Neural cell (in vitro differentiated cells): Measurements from ENCODE around the gene CCDC89. TPM values are rescaled to one million over a fixed set of nuclear protein-coding genes. Genes with fewer than 3 reads are reported as not detected.

Experiments
- H2AFZ ChIP-seq: fragments of 200-600, 300-800 bp; sonication (generic), shearing (Covaris generic); 2 replicates; pipeline ENCODE4 v1.6.0; 2014; ENCODE audit warnings: low read depth, mild to moderate bottlenecking, antibody characterized with exemption, low read length, moderate library complexity
- H3F3A ChIP-seq: fragments of 200-600 bp; shearing (Covaris generic); 2 replicates; pipeline ENCODE4 v1.6.1; 2016; ENCODE audit warnings: mild to moderate bottlenecking, moderate library complexity, mixed read lengths, antibody characterized with exemption, low read length; ENCODE audit not compliant: insufficient read depth, poor library complexity, severe bottlenecking
- H3K27ac ChIP-seq: fragments of 200-600, 300-800 bp; sonication (generic), shearing (Covaris generic); 2 replicates; pipeline ENCODE4 v1.5.1; 2014; ENCODE audit warnings: mild to moderate bottlenecking, low read length, moderate library complexity
- H3K27me3 ChIP-seq: fragments of 300-800, 200-600 bp; sonication (generic), shearing (Covaris generic); 2 replicates; pipeline ENCODE4 v1.6.0; 2014; ENCODE audit warnings: mild to moderate bottlenecking, low read depth, low read length, moderate library complexity; ENCODE audit not compliant: insufficient read depth
- H3K36me3 ChIP-seq: fragments of 300-800, 200-600 bp; sonication (generic), shearing (Covaris generic); 2 replicates; pipeline ENCODE4 v1.5.1; 2014; ENCODE audit warnings: mild to moderate bottlenecking, antibody characterized with exemption, low read length, moderate library complexity; ENCODE audit not compliant: insufficient read depth
- H3K4me2 ChIP-seq: fragments of 300-800, 200-600 bp; sonication (generic), shearing (Covaris generic); 2 replicates; pipeline ENCODE4 v1.6.0; 2014; ENCODE audit warnings: mild to moderate bottlenecking, low read length
- H3K4me3 ChIP-seq: fragments of 300-800, 200-600 bp; sonication (generic), shearing (Covaris generic); 2 replicates; pipeline ENCODE4 v1.5.1; 2014; ENCODE audit warnings: mild to moderate bottlenecking, low read length, moderate library complexity
- H3K79me2 ChIP-seq: fragments of 200-600 bp; shearing (Covaris generic); replicated peaks from 2 replicates; pipeline ENCODE4 v1.6.0; 2014; ENCODE audit warnings: mild to moderate bottlenecking, low read length, moderate library complexity; ENCODE audit not compliant: insufficient read depth
- H3K9ac ChIP-seq: fragments of 300-800, 200-600 bp; sonication (generic), shearing (Covaris generic); 2 replicates; pipeline ENCODE4 v1.6.1; 2016; ENCODE audit warnings: mild to moderate bottlenecking, low read length, mixed read lengths
- H3K9me2 ChIP-seq: fragments of 200-600 bp; shearing (Covaris generic); 2 replicates; pipeline ENCODE4 v1.6.1; 2016; ENCODE audit warnings: mild to moderate bottlenecking, low read length, mixed read lengths; ENCODE audit not compliant: insufficient read depth
- H3K9me3 ChIP-seq: fragments of 200-600, 300-800 bp; sonication (generic), shearing (Covaris generic); 2 replicates; pipeline ENCODE4 v1.6.1; 2016; ENCODE audit warnings: mild to moderate bottlenecking, mixed run types, low read length, moderate library complexity, mixed read lengths
- H4K20me1 ChIP-seq: fragments of 200-600 bp; shearing (Covaris generic); 2 replicates; pipeline ENCODE4 v1.6.1; 2016; ENCODE audit warnings: mild to moderate bottlenecking, mixed run types; ENCODE audit not compliant: insufficient read depth
- CTCF ChIP-seq: fragments of 450-650 bp; IDR thresholded peaks from 2 replicates; pipeline ENCODE4 v1.5.1; 2014; ENCODE audit warnings: antibody characterized with exemption, mild to moderate bottlenecking, moderate library complexity; ENCODE audit not compliant: poor library complexity, severe bottlenecking
- EP300 ChIP-seq: fragments of 450-650 bp; conservative IDR thresholded peaks from 2 replicates; pipeline ENCODE4 v1.6.1; 2014; ENCODE audit warnings: antibody characterized with exemption, mild to moderate bottlenecking, moderate library complexity; ENCODE audit not compliant: poor library complexity, severe bottlenecking
- EZH2 ChIP-seq: fragments of 200-600, 300-800 bp; shearing (Covaris generic), sonication (generic); IDR thresholded peaks from 2 replicates; pipeline ENCODE4 v1.6.1; 2014; ENCODE audit warnings: antibody characterized with exemption, low read length, borderline replicate concordance, mild to moderate bottlenecking; ENCODE audit not compliant: insufficient read depth, poor library complexity, severe bottlenecking
- MXI1 ChIP-seq: fragments of 450-650 bp; conservative IDR thresholded peaks from 2 replicates; pipeline ENCODE4 v1.6.1; 2014; ENCODE audit warnings: antibody characterized with exemption, mild to moderate bottlenecking; ENCODE audit not compliant: poor library complexity, severe bottlenecking
- POLR2AphosphoS5 ChIP-seq: IDR thresholded peaks from 2 replicates; pipeline ENCODE4 v1.6.1; 2012
- RAD21 ChIP-seq: fragments of 450-650 bp; conservative IDR thresholded peaks from 2 replicates; pipeline ENCODE4 v1.6.1; 2014; ENCODE audit warnings: antibody characterized with exemption, mild to moderate bottlenecking, moderate library complexity
- SMC3 ChIP-seq: fragments of 450-650 bp; conservative IDR thresholded peaks from 2 replicates; pipeline ENCODE4 v1.6.1; 2014; ENCODE audit warnings: antibody characterized with exemption, mild to moderate bottlenecking, moderate library complexity; ENCODE audit not compliant: poor library complexity
- TAF1 ChIP-seq: IDR thresholded peaks from 2 replicates; pipeline ENCODE4 v1.6.1; 2012; ENCODE audit warnings: low read depth
- polyA plus RNA-seq: library from polyadenylated mRNA; depleted of rRNA; stranded (reverse); fragments of >200 nt; gene quantifications from 2 replicates; pipeline ENCODE4 v1.2.3, GENCODE V29; 2014
- TF ChIP-seq, protein P1 (sequence below): IDR thresholded peaks from 2 replicates; pipeline ENCODE4 v1.6.1; 2012; ENCODE audit warnings: borderline replicate concordance

The CCDC89 gene
- polyA plus RNA-seq, 1 donor from 2014 or later: not detected

DNA sequence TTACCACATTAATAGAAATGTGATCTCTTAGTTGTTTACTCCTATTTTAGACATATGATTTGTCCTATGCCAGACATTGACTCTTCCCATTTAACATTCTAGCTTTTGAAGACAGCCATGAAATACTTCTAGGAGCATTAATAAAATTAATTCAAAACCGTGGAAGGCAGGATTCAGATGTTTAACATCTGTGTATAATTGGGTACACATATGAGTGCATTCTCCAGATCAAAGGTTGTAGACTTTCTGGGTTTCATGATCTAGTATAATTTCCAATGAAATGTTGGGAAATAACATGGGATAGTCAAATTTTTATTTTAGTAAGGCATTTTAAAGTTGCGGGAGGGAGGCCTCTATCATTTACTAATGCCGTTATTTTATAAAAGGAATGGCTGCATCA, 35.2 kb upstream of the CCDC89 start:
- TF ChIP-seq RAD21 (no peak), POLR2AphosphoS5 (no peak), TAF1 (no peak), EZH2 (no peak), CTCF (no peak), SMC3 (no peak), EP300 (no peak), MXI1 (no peak)
- TF ChIP-seq, protein P1, sequence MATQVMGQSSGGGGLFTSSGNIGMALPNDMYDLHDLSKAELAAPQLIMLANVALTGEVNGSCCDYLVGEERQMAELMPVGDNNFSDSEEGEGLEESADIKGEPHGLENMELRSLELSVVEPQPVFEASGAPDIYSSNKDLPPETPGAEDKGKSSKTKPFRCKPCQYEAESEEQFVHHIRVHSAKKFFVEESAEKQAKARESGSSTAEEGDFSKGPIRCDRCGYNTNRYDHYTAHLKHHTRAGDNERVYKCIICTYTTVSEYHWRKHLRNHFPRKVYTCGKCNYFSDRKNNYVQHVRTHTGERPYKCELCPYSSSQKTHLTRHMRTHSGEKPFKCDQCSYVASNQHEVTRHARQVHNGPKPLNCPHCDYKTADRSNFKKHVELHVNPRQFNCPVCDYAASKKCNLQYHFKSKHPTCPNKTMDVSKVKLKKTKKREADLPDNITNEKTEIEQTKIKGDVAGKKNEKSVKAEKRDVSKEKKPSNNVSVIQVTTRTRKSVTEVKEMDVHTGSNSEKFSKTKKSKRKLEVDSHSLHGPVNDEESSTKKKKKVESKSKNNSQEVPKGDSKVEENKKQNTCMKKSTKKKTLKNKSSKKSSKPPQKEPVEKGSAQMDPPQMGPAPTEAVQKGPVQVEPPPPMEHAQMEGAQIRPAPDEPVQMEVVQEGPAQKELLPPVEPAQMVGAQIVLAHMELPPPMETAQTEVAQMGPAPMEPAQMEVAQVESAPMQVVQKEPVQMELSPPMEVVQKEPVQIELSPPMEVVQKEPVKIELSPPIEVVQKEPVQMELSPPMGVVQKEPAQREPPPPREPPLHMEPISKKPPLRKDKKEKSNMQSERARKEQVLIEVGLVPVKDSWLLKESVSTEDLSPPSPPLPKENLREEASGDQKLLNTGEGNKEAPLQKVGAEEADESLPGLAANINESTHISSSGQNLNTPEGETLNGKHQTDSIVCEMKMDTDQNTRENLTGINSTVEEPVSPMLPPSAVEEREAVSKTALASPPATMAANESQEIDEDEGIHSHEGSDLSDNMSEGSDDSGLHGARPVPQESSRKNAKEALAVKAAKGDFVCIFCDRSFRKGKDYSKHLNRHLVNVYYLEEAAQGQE: no peak
- no peak overlapping the region for H3K9ac ChIP-seq
- H3K79me2 ChIP-seq: no peaks in the 10 kb centered on the region
- no peaks in the 10 kb centered on the region for H3K27me3 ChIP-seq
- no peak overlapping the region for H3K4me3 ChIP-seq
- H2AFZ ChIP-seq: no peak overlapping the region
- H3F3A ChIP-seq: no peaks in the 10 kb centered on the region
- no peak overlapping the region for H3K27ac ChIP-seq
- H3K9me3 ChIP-seq: no peaks in the 10 kb centered on the region
- no peak overlapping the region for H3K4me2 ChIP-seq
- H4K20me1 ChIP-seq: no peaks in the 10 kb centered on the region
- no peaks in the 10 kb centered on the region for H3K9me2 ChIP-seq
- H3K36me3 ChIP-seq: no peaks in the 10 kb centered on the region

DNA sequence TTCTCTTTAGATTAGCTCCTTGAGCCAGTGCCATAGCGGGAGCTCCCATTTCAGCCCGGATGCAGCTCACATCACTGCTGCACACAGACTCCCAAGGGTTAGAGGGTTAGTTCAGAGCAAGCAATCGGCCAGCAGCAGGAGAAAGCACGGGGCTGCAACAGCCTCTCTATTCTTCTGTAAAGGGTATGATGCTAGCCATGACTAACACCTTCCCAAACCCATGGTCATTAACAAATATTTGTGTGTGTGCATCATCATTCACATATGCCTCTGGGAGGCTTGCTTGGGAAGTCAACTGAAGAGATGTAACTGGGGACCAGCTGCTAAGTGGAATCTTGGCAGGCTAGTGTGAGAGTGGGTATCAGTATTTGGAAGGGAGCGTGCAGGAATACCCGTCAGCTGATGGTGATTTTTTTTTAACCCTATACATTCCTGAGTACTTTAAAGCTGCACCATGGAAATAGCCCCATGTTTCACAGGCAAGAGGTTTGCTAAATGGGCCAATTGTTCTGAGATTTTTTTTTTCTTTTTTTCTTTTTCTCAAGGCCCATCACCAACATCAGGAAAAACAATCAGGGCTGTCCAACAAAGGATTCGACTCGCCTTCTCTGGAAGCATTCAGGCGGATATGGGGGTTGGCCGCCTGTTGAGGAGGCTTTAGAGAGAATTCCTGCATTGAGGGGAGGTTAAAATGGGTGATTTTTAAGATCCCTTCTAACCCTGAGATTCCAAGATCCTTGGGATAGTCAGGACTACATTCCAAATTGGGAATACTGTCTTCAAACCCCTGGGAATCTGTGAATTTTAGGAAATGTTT, 33.2 kb upstream of the CCDC89 start:
- Histone ChIP-seq H3K9me3 (no peaks in the 10 kb centered on the region), H3K4me2 (no peak overlapping the region), H3K27ac (no peak overlapping the region), H3K79me2 (no peaks in the 10 kb centered on the region), H3K36me3 (no peaks in the 10 kb centered on the region), H3K9me2 (no peaks in the 10 kb centered on the region), H3F3A (no peaks in the 10 kb centered on the region), H4K20me1 (no peaks in the 10 kb centered on the region), H2AFZ (no peak overlapping the region), H3K4me3 (no peak overlapping the region), H3K27me3 (no peaks in the 10 kb centered on the region), H3K9ac (no peak overlapping the region)
- TF ChIP-seq TAF1 (no peak), RAD21 (no peak), POLR2AphosphoS5 (no peak), SMC3 (no peak), CTCF (no peak), EP300 (no peak), MXI1 (no peak), EZH2 (no peak)
- TF ChIP-seq, protein P1: no peak
